ACHN (cell line): ENCODE data around the gene TANC1.

ENCODE experiments used
- DNase-seq: peaks from one replicate; pipeline ENCODE4 v3.0.0-alpha.2; 2015
- in situ Hi-C: cut with HindIII; loops from 2 replicates; pipeline ENCODE4 v1.10.0; 2017; ENCODE audit warnings: low sequenced_read_pairs, low pct_ligation_motif_present, low pct_unique_long_range_greater_than_20kb

TANC1 gene

DNA sequence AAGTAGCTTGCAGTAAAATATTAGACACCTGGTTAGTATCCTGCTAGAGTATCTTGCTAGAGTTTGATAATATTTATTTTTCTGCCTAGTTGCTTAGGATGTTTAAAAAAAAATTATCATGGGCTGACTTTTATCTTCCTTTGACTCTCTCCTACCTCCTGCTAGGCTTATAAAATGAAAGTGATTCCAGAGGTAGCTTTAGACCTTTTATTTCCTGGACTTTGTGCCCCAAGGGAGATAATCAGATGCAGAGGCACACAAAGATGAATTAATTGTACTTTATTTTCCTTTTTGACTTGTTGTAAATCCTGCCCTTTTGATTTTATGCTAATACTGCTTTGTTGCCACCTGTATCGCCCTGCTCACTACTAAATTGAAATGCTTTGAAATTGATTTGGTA is 187.4 kb downstream of the TANC1 start:
- in situ Hi-C loops = no loop called here
- no peak for DNase-seq

- no peak for DNase-seq
- in situ Hi-C loops = no loop called here
Measured at GRCh38 chr2:159156834-159157233, 188.4 kb downstream of the TANC1 start.

- DNase-seq = no peak
- in situ Hi-C loops = no loop called here
Measured at GRCh38 chr2:159157361-159158209, 189.1 kb downstream of the TANC1 start.

DNA sequence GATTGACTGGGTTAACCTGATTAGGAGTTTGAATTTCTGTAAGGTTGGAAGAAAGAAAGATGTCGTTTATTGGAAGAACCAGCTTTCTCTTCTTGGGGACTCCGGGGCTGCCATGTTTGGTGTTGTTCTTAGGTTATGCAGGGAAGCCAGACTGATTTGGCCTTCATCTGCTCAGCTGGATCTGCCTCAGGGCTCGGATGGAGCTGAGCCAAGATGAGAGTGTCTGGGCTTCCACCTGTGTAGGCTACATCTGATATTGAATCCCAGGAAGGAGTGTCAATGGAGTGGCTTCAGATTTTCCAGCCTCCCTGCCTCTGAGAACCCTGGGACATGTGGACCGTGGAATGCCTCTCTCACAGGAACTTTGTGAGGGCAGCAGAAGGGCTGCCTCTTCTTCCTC is 192.0 kb downstream of the TANC1 start:
- in situ Hi-C loops = no loop called here
- DNase-seq = no peak

GRCh38 chr2:159160954-159161353 is 192.5 kb downstream of the TANC1 start:
- no peak for DNase-seq
- in situ Hi-C loops = no loop called here

DNA sequence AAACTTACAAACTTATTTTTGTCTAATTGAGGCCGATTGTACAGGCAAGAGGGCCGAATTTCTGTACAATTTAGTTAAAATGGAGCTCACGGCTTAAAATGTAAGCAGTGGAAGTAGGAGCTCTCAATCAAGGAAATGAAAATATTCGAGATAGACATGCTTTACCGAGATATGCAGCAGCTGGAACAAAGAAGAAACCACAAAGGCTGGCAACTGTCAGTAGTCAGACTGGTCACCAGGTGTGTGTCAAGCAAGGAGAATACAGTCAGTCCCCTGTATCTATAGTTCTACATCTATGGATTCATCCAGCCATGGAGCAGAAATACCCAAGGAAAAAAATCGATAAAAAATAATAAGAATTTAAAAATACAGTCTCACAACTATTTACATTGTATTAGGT is 195.5 kb downstream of the TANC1 start:
- DNase-seq = no peak
- in situ Hi-C loops = no loop called here

- in situ Hi-C loops = no loop called here
Measured at GRCh38 chr2:159164457-159164911, 196.0 kb downstream of the TANC1 start.

GRCh38 chr2:159165048-159165447 is 196.6 kb downstream of the TANC1 start:
- DNase-seq = no peak
- in situ Hi-C loops = no loop called here

More at GRCh38 chr2:159164457-159164911, 196.0 kb downstream of the TANC1 start:
- no peak for DNase-seq

- in situ Hi-C loops = no loop called here
- DNase-seq = peak; percentile 11
Measured at GRCh38 chr2:159168707-159169106, 200.3 kb downstream of the TANC1 start.

DNA sequence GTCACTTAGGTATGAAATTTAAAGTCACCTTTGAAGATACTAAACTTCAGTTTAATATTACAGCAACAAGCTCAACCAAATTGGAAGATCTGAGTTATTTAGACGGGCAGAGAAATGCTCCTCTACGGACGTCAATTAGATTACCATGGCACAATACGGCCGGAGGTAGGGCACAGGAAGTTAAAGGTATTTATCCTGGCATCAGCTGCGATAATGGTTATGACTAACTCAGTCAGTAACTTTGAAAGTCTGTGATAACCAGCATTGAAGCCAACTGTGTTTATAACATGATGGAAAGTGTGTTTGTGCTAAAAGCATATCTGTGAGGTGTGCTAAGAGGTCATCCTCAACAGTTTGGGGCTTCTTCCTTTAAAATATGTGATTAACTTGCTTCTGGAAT is 200.7 kb downstream of the TANC1 start:
- in situ Hi-C loops = no loop called here
- no peak for DNase-seq

DNA sequence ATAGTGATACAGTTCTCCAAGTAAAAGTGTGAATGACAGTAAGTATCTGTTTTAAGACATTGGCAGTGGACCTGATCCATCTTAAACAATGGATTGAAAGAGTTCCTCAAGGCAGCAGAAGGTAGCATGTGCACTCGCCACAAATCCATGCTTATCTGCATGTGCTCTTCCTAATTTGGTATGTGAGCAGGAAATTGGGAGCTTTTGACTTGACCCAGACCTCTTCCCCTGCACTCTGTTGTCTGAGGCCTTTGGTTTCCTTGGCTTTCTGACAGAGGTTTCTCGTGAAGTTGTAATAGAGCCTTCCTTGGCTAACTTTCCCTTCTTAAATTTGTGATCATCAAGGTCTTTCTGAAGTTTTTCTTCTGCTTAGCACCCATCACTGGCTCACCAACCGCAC is 204.0 kb downstream of the TANC1 start:
- in situ Hi-C loops = no loop called here
- no peak for DNase-seq

- DNase-seq = no peak
- in situ Hi-C loops = no loop called here
Measured at GRCh38 chr2:159174759-159175158, 206.3 kb downstream of the TANC1 start.

DNA sequence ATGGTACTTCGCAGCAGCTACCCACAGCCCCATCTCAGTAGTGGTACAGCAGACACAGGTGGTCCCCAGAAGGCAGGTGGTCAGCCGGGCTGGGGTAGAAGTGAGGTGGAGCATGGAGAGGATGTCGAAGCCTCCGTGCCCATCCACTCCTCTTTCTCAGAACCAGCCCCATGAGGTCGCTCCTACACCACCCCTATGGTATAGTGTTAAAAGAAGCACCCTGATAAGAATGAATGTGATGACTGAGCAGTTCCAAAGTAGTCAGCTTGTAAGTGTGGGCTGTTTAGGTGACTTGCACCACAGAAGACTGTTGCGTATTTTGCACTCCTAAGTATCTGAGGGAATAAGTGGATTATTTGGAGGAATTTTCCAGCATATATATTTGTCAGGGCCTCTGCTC is 206.7 kb downstream of the TANC1 start:
- in situ Hi-C loops = no loop called here
- DNase-seq = no peak

- in situ Hi-C loops = no loop called here
- no peak for DNase-seq
Measured at GRCh38 chr2:159175927-159176326, 207.5 kb downstream of the TANC1 start.

GRCh38 chr2:159176555-159176954 is 208.1 kb downstream of the TANC1 start:
- DNase-seq = no peak
- in situ Hi-C loops = no loop called here

- in situ Hi-C loops = no loop called here
- no peak for DNase-seq
Measured at GRCh38 chr2:159177357-159177756, 208.9 kb downstream of the TANC1 start.

- DNase-seq = no peak
- in situ Hi-C loops = no loop called here
Measured at GRCh38 chr2:159177957-159178356, 209.5 kb downstream of the TANC1 start.

DNA sequence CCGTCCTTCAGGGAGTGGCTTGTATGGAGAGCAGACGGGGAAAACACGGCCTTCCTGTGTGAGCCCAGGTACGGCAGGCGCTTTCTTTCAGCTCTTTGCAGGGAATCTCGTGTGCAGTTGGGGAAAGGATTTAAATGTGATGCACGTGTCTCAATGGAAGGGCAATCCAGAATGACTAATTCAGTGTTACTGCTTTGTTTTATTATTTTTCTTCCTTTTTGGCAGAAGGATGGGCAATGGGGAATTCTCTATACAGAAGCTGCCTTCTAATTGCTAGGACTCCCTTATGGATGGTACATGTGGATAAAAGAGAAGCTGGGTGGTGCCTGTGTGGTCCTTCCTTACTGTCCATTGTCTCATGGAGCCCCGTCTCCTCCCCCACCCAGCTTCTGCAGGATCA is 210.7 kb downstream of the TANC1 start:
- no peak for DNase-seq
- in situ Hi-C loops = no loop called here

GRCh38 chr2:159179696-159180095 is 211.3 kb downstream of the TANC1 start:
- in situ Hi-C loops = no loop called here
- no peak for DNase-seq

DNA sequence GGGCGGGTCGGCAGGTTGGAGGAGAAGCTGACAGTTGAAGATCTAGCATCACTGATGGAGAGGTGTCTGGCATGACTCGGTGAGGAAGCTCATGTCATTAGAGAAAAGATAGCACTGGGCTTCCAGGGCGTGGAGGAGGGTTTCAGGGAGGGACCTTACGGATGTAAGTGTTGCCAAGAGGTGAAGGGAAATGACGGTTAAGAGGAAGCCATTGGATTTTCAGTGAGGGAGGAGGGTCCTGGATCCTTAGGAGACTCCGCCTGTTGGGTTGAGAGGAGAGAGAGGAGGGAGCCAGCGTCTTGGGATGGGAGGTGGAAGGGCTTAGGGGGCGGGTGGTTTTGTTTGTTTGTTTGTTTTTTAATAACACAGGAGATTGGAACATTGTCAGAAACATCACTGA is 214.9 kb downstream of the TANC1 start:
- DNase-seq = no peak
- in situ Hi-C loops = no loop called here
